Cardiac fibroblast (primary cell): Measurements from ENCODE around the gene AACS.
A peak's percentile ranks its signal among the peaks of the same experiment; 100 is the strongest.
"Not testable (repeated sequence)": the region's sequence is repeated elsewhere in the genome, so short reads cannot be mapped to it uniquely, and the experiment has no call there.

ENCODE experiments used
- DNase-seq, 2 donors: peaks; one replicate each; pipeline versions ENCODE4 v3.0.0 to v3.0.0-alpha.2; 2010; ENCODE audit warnings: low read depth in 2 of 2
- H3K4me3 ChIP-seq, 2 donors: replicated peaks in 1 of 2; 1 replicate in 1 of 2; 2 replicates in 1 of 2; pipeline ENCODE4 v1.5.1; 2011; ENCODE audit warnings: low read depth in 2 of 2, low read length in 2 of 2, mild to moderate bottlenecking in 2 of 2, moderate library complexity in 1 of 2
- TF ChIP-seq, protein P1 (sequence below): IDR thresholded peaks from one replicate; pipeline ENCODE4 v1.5.1; 2011; ENCODE audit warnings: low read depth, mild to moderate bottlenecking, low read length, inconsistent platforms

Gene AACS

DNA sequence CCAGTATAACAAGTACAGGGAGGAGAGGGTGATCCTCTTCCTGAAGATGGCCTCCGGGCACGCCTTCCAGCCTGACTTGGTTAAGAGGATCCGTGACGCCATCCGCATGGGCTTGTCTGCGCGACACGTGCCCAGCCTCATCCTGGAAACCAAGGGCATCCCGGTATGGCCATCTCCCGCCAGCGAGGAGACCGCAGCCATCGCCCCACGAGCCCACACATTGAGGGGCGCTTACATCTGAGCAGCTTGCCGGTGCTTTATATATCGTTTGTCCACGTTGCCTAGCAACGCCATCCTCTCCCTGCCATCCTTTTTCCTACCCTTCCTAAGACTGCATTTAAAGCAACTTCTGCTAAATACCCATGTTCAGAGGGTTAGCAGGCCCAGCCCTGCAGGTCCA lies 71.5 kb downstream of the AACS start:
- DNase-seq = no peak
- TF ChIP-seq, protein P1, sequence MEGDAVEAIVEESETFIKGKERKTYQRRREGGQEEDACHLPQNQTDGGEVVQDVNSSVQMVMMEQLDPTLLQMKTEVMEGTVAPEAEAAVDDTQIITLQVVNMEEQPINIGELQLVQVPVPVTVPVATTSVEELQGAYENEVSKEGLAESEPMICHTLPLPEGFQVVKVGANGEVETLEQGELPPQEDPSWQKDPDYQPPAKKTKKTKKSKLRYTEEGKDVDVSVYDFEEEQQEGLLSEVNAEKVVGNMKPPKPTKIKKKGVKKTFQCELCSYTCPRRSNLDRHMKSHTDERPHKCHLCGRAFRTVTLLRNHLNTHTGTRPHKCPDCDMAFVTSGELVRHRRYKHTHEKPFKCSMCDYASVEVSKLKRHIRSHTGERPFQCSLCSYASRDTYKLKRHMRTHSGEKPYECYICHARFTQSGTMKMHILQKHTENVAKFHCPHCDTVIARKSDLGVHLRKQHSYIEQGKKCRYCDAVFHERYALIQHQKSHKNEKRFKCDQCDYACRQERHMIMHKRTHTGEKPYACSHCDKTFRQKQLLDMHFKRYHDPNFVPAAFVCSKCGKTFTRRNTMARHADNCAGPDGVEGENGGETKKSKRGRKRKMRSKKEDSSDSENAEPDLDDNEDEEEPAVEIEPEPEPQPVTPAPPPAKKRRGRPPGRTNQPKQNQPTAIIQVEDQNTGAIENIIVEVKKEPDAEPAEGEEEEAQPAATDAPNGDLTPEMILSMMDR = no peak
- no peak overlapping the region for H3K4me3 ChIP-seq

DNA sequence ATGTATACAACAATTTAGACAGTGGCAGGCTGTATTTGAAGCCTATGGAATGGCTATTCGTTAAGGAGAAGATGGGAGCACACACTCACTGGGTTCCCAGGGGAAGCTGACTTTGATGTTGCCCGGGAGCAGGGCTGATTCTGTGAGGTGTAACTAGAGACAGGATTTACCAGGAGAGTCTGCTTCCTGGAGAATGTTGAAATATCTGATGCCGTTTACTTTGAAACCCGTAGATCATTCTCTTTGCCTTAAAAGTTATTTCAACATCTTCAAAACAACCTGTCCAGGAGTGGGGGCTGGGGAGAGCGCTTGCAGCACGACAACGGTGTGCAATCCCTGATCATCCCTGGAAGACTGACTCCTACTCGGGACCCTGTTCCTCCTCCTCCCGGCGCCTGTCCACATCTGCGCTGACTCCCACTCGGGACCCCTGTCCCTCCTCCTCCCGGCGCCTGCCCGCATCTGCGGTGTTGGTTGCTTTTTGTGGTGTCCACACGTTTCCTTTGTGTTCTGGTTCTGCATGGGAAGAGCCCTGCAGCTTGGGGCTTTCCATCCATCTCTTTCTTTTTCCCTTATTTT lies 72.6 kb downstream of the AACS start:
- TF ChIP-seq, protein P1 = no peak
- DNase-seq = no peak
- H3K4me3 ChIP-seq = no peak overlapping the region

DNA sequence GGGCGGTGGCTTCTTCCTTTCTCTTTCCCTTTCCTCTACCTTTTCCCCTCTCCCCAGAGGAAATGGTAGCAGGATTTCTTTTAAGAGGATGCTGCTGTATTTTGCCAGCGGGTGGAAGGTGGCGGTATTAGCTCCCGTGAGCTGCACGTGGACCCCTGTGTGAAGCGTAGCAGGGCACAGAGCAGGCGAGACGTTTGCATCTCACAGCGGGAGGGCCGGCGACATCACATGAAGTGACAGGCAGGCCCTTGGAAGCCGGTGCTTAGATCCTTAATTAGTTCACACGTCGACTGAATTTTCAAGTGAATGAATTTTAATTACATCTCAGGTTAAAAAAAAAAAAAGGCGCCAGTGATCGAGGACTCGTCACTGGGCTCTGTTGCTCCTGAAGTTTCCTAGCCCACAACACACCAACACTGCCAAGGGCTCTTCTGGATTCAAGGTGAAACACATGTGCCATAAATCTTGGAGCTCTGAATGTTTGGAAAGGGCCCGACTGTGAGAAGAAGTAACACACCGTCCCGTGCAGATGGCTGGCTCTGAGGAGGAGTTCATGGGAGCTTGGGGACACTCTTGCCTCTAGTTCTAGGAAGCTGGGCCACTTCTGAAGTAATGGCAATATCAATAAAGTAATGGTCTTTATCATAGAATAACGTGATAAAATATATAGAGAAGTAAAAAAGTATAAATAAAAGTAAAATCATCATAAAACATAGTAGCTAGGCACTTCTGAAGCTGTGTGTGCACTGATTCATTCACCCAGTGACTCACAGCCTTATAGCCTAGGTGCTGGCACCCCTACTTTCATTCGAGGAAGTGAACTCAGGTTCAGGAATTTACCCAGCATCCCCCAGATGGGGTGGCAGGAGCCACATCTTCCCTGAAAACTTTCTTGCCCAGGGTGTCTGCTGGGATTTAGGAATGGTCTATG lies 75.3 kb downstream of the AACS start:
- peak; percentile 58 to 81 for DNase-seq
- H3K4me3 ChIP-seq = no peak overlapping the region
- TF ChIP-seq, protein P1 = no peak

DNA sequence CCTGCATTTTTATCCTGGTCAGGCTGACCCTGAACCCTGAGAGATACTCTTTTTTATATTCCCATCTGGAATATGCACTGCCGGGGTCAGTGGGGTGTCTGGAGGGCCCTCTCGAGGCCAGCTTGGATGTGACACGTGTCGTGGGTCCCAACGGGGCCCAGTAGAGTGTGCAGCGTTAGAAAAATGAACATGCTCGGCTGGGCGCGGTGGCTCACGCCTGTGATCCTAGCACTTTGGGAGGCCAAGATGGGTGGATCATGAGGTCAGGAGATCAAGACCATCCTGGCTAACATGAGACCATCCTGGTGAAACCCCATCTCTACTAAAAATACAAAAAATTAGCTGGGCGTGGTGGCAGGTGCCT lies 76.0 kb downstream of the AACS start:
- H3K4me3 ChIP-seq, DNase-seq: not testable (repeated sequence)

DNA sequence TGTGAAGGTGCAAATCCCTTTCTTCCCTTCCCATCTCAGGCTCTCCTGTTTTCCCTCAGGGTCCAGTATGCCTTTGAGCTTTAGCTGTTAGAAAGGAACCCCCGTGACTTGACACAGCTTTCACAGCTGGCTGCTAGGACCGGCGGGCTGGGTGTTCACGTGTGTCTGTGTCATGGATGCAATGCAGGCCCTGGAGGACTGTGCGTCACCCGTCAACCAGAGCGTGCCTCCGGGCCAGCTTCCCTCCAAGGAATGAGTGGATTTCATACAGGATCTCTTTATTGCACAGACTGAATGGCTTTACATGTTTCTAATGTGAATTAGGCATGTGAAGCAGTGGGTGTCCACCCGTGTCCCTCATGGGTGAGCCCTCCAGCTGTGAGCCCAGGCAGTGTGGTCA lies 77.4 kb downstream of the AACS start:
- H3K4me3 ChIP-seq = no peak overlapping the region
- no peak for DNase-seq
- TF ChIP-seq, protein P1 = no peak

DNA sequence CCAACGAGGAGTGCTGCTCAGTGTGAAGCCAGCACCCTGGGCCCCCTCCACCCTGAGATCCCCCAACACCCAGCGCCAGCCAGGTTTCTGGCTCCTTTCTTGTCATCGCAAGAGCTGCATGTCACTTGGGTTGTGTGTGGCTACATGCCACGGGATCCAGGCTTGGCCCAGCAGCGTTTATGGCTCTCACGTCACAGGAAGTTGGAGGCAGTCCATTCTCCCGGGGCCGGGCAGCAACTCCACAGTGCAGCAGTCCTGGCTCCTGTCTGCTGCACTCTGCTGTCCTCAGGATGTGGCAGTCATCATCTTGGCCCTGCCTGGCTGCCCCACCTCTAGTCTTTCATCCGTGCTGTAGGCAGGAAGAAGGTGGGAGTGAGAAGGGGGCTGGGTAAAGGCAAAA lies 78.3 kb downstream of the AACS start:
- no peak overlapping the region for H3K4me3 ChIP-seq
- TF ChIP-seq, protein P1 = no peak
- peak; percentile 59 to 69 for DNase-seq

DNA sequence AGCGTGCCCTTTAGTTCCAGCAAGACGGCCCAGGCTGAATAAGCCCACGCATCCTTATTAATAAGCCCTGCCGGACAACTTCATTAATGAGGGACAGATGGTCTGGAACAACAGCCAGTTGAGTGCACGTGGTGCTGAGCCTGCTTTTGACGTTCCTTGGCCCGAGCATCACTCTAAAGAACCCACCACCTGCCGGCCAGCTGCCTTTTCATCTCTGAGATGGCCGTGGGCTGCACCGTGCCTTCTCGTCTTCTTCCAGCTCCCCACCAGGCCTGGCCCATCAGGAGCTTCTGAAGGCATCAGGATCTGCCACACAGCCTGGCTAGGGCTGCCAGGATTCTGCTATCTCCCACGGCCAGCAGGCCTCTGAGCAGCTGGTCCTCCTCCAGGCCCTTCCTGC lies 80.0 kb downstream of the AACS start:
- TF ChIP-seq, protein P1 = no peak
- H3K4me3 ChIP-seq = no peak overlapping the region
- DNase-seq = no peak
